ENCODE results near the gene PDZRN4.

PDZRN4 gene

DNA sequence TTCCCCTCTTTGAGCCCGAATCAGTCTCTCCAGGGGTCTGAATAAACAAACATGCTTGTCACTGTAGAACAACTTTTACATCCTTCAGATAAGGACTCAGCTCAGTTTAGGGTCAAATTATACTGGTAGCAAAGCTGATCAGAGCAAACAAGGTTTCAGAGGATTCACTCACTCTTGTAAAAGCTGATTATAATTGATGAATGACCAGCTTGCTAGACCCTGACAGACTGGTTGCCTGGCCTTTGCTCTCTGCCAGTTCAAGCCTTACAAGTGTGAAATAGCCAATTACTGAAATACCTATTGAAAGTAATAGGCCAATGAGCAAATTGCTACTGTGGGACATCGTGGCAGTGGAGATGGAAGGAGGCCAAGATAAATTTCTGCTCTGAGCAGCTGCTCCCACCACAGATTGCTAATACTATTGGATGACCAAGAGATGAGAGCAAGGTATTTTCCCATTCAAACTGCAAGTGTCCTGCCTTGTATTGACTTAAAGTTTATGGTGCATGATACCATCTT, 177.6 kb downstream of the PDZRN4 start:
- no peak for DNase-seq

DNA sequence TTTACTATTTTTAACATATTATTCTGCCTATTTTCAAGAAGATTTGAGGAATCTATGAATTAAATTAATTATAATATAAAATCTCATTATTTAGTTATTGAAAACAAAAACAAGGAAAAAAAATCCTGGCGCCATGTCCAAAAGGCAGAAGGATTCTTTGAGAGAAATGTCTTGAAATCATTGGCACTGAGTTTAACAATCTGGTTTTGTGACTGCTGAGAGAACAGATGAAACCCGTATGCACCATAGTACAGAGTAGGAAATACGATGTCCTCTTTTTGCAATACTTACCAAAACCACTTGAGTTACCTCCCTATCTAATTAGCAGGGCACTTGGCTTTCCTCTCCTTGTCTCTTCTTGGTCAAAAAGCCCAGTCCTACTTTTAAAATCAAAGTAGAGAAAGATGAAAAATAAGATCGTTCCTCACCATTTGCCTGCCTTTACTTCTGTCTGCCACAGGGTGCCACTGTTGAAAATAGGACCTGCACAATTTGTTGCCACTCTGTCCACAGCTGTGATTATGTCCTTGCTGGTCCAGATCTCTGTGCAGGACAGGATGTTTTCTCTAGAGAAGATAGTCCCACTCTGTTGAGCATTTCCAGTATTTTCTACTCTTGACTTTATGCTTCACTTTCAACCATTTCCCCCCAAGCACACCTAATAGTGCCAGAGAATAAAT, 179.7 kb downstream of the PDZRN4 start:
- DNase-seq: no peak

DNA sequence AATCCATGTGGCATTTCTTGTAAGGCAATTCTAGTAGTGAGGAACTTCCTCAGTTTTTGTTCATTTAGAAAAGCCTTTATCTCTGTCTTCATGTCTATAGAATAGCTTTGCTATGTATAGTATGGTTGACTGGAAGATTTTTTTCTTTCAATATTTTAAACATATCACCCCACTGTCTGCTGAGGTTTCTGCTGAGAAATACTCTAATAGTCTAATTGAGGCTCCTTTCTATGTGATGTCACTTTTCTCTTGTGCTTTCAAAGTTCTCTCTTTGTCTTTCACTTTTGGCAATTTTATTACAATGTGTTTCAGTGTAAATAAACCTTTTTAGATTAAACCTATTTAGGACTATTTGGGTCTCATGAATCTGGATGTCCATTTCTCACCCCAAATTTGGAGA, 192.8 kb downstream of the PDZRN4 start:
- no peak for DNase-seq

DNA sequence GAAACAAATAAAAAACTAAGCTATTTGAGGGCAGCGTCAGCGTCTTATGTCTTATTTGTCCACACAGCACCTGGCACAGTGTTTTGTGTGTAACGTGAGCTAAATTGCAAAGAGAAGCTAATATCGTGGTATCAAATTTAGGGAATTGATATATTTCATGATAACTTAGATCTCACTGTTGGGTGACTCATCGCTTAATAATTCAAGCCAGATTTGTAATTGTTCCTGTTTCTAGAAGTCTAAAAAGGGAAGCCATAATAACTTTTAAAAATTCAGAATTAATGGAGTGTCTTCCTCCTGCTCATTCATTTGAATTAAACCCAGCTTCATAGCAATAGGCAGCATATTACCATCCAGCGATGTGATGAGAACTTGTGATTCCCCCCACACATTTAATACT, 214.7 kb downstream of the PDZRN4 start:
- DNase-seq: no peak

DNA sequence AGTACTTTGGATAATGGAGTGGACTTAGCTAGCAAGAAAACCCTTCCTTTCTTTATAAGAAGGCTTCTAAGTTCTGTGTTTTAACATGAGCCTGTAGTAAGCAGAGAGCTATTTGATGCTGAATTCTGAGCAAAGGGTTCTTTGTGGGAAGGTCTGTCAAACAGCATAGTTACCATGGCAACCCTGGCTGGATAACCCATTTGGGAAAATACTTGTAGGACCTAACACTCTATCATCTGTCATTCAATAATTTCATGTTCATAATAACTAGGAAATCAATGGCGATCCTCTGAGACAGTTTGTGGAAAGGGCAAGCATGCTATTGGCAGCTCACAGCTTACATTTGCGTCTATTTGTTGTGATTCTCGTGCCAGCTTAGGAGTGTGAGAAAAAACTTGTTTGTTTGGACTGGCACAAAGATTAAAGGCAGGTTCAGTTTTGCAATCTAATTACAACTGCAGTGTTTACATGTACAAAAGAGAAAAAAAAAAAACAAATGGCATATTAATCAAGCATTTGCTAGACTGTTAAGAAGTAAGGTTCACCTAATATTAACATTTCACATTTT, 219.2 kb downstream of the PDZRN4 start:
- DNase-seq: no peak

DNA sequence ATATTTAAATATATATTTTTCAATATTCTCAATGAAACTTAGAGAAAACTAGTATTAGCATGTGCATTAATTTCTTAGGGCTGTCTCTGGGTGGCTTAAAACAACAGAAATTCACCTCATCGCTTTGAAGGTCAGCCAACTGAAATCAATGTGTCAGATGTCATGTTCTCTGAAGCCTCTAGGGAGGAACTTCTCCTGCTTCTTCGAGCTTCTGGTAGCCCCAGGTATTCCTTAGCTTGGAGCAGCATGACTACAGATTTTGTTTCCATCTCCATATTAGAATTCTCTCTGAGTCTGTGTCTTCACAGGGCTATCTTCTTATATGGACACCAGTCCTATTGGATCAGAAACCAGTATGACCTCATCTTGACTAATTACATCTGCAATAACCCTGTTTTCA, 221.5 kb downstream of the PDZRN4 start:
- no peak for DNase-seq

DNA sequence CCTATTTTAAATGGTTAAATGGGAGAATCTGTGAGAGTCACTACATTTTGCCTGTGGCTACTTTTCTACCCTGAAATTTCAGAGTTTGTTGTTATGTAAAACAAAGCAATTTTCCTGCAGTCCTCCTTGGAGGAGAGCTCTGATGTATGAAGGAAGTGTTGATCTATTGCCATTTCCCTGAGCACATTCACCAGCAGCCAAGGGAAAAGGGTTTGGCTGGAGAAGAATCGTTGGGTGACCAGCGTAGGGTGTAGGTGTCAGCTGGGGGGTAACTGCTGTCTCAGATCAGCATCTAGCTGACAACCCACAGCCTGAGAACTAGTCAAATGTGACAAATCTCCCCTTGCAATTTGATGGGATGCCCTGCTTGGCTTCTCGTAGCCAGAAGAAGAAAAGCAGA, 230.5 kb downstream of the PDZRN4 start:
- no peak for DNase-seq

DNA sequence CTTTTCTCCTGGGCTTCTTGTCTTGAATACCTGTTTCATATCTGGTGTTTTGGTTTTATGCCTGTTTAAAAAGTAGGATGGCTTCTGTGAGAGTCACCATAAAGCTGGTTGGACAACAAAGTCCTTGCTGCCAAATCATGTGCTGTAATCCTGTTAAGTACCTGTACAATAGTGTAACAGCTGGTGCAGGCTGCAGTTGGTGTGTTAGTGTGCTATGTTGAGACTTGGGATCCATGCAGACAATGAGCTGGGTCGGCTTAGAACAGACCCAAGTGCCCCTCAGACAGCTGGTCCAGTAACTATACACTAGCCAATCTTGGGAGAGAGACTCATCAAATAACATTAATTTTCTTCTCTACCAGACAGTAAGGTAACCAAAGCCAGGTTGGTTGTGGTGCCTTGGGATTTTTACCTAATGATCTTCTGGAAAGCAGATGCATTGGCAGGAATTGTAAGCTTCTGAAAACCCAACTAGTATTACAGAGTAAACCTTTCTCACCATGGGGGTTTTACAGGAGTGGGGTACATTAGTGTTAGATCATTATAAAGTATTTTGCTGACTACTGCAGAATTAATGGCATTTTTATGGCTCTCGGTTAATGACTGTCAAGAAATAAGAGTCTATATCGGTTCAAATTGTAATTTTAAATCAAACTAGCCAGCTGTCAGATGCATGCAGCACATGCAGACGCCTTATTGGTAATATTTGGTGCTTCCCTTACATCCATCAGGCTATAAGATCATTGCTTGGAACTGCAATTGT, 231.2 kb downstream of the PDZRN4 start:
- no peak for DNase-seq

DNA sequence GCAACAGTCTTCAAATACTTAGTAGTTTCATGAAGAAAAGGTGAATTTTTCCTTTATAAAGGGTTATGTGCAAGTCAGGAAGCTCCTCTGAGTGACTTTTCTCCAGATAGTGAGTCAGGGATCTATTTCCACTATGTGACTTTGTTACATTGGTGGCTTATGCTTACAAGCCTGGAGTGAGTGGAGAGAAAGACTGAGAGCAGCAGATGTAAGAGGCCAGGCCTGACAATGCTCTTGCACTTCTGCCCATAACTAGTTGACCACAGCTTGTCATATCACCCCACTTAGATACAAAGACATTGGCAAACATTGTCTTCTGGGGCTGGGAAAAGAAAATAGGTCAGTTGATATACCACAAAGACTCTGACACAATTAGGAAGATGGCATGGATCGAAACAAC, 236.5 kb downstream of the PDZRN4 start:
- DNase-seq: no peak

DNA sequence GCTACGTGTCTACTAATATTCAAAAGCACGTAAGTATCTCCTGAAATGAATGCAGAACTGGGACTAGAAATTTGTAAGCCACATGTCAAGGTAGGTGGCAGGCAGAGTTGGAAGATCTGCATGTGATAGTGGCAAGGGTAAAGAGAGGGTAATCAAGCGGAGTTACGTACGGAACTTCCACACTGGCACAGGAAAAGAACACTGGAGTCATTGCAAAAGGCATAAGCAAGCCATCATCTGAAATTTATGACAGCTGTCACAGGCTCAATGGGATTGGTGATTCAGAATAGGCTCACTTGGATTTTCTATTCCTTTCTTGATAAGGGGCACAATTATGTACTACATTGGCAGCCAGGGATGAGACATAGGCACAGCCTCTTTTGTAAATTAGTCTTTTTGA, 245.3 kb downstream of the PDZRN4 start:
- no peak for DNase-seq

DNA sequence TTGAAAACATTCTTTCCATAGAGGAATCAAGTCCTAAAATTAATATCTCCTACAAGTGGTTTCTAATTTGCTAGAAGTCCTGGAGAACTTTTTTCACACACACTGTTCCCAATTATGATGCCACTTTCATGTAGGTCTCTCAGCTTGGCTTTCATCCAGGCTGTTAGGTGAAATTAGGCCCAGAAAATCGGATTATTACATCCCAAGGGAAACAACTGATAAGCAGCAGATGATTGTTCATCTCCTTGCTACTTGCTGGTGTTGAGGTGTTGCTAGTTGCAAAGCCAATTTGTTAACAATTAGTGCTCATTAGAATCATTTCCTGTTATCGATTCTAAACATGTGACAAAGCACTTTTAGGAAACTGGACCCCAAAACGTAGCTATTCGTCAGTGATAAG, 248.0 kb downstream of the PDZRN4 start:
- DNase-seq: no peak

DNA sequence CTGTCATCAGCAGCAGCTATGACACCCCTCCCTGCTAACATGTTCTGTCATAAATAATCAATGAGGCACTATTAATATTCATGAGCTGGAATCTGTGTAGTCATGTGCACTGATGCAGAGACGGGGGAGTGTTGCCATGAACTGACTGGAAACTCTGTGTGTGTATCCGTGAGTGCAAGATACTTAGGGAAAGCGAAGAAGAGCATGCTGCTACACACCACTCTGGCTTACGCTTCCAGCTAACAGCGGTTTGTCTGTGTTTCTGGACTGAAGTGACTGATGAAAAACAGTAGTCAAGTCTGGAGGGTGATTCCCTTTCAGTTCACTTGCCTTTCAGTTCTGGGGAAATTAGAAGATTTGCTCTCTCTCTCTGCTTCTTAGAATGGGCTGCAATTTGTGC, 249.4 kb downstream of the PDZRN4 start:
- no peak for DNase-seq

DNA sequence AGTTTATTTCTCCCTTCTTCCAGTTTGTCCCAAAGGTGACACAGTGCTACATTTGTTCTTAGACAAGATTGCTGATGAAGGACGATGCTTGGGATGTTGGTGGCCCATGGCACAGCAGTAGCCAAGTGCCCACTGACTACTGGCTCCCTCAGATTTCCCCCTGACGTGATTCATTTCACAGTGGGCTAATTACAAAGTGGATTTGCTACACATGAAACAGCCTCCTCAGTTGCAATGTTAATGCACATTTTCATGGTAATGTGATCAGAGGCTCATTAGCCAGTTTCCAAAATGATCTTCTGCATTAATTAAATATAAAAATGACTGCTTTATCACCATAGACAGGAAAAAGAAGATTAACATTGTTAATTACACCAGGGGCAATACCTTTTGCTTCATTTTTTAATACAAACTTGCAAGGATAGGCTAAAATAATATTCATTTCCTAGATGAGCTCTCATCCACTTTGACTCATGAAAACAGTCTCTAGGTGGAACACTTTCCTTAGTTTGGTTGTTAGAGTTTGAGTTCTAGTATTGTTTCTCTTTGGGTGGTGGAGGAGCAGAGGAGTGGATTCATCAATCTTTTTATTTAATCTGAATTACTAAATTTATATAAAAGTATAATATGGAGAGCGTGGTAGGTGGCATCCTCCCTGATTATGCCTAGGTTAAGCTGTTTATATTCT, 250.9 kb downstream of the PDZRN4 start:
- DNase-seq: no peak

DNA sequence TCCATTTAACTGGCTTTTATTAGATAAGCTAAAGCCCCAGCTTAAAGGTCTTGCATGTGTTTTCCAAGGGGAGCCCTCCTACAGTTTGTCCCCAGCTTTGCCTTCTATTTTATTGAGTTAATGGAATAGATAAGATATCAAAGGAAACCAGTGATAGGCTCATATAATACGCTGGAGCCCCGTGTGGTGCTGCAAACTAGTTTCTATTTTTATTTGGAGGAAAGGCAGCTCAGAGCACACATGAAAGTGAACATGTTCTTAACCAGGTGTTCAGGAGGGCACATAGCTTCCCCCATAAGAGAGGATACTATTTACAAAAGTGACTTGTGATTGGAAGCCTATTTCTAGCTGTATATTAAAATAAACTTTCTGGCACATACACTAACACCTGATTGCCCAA, 251.7 kb downstream of the PDZRN4 start:
- no peak for DNase-seq

DNA sequence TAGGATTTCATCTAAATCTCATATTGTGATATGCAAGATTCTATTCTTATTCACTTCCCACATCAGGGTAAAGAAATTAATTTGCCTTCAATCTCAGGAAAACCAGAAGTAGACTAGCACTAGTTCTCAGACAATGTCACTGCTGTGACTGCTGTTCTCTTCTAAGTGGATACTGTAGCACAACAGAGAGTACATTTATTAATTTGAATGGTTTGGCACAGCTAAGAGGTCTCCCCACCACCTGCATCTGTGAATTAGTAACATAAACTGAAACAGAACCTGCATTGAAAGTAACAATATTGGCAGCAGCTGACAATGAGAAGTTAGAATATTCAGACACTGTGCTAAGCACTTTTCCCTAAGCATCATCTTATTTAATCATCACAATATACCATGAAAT, 253.1 kb downstream of the PDZRN4 start:
- no peak for DNase-seq

DNA sequence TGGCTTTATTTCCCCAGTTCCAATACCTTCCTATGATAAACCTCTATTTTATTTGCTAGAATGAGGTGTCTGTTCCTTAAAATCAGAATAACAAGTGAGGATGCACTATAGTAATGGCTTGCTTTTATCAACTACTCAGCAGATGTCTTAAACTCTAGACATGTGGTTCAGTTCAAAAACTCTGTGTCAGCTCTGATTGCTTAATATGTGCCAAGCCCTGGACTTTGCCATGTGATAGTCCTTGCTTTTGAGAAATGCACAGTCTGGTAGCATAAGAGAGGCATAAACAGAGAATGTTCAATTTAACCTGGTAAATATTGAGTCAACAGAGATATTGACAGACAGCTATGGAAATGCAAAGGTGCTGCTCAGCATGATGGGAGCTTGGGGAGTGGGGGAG, 254.8 kb downstream of the PDZRN4 start:
- no peak for DNase-seq

DNA sequence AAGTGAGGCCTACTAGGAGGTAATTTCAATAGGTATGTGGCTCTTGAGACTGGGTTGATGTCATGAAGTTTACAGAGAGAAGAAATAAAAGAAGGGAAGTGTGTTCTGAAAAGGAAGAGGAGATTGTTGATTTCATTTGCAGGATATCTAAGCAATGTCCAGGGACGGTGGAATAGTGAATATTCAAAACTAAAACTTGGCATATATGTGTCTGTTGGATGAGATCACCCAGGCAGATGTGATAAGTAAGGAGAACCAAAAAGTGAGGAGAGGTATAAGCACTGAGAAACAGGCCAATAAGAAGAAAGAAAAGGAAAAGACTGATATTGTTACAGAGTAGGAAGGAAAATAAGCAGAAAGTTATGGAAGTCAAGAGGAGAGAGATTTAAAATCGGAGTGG, 255.6 kb downstream of the PDZRN4 start:
- DNase-seq: no peak

DNA sequence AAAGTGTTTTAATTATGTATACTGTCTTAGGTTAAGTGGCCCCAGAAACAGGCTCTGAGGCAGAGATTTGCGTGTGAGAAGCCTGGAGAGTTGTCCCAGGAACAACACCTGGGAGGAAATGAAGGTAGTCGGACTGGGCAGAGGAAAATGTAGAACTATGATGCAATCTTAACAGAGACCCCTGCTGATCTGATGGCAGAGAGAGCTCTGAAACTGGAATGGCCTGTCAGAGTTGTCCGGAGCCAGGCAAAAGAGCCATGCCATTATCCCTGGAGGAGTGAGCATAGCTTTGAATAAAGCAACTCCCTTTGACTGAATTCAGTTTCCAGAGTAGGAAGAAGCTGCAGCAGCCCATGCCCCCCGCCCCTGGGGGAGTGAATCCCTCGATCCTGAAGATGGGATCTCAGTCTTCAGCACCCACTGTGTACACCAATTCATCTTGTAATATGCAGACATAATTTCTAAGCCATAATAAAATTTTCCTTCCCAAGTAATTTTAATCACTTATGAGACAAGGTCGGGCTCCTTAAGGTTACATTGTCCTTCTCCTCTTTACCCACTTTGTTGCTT, 264.8 kb downstream of the PDZRN4 start:
- DNase-seq: no peak

DNA sequence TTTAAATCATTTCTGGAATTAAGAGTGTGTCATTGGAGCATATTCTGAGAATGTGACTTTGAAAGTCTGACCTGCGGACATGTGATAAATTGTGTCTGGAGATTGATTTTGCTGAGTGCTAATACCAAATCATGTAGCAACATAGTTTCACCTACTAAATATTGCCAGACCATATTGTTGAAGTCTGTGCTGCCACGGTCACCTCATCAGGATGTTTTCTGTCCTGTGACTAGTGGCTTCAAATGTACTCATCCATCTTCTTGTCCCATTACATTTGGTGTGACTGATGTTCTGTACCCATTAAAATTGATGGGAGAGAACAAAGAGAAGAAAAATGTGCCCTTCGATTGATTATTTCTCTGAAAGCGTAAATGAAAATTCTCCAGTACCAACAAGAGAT, 265.3 kb downstream of the PDZRN4 start:
- no peak for DNase-seq

DNA sequence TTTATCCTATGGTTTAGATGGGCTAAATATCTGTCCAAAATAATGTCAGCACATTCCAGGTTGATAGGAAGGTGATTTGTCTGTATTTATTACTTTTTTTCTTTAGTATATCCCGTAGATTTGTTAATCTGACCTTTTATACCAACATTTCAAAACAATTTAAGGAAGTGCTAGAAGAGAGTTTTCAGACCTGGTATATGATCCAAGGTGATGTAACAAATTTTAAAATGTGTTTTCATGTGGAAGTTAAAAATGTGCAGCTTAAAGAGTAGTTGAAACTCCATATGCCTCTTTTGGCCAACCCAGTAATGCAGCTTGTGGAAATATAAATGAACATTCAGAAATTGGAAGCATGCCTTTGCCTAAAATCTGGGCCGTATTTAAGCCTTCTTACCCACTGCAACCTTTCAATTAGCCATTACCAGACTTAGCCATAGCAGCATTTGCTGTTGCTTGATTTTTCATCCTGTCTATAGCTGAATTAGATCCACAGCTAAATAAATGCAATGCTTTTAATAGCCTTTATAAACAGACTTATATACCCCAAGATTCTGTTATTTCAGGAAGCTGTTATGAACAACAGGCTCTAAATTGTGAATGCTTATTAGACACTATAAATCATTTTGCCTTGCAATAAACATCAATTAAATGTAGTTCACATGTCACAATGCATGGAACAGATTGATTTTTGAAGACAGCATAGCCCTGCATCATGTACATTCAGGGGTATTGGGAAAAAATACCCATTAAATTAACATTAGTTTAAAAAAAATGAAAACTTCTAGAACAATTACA, 271.2 kb downstream of the PDZRN4 start:
- DNase-seq: no peak

DNA sequence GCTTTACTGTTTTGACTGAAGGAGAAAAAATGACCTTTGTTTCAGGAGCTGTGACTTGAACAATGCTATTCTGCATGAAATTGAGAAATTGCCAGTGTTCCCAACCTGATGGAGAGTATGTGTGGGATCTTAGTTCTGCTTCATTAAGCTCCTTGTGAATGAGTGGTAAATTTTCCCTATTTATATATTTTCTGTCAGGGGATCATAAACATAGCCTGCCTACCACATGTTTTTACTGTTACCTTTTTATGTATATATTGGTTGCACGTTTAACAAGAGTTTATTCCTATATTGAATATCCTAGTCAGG, 271.7 kb downstream of the PDZRN4 start:
- no peak for DNase-seq

DNA sequence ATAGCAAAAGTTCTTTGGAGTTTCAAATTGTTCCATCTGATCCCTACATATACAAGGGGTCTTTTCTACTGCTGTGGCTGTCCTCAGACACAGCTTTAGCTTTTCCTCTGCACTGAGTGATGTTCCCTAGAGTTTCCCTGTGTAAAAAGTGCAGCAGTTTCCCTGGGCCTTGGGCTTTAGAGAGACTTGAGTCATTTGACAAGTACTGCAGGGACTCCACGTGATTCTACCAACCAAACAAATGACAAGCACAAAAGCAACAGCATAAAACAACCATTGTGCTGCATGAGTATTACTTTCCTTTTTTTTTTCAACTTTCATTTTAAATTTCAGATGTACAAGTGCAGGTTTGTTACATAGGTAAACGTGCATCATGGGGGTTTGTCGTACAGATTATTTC, 272.8 kb downstream of the PDZRN4 start:
- no peak for DNase-seq

DNA sequence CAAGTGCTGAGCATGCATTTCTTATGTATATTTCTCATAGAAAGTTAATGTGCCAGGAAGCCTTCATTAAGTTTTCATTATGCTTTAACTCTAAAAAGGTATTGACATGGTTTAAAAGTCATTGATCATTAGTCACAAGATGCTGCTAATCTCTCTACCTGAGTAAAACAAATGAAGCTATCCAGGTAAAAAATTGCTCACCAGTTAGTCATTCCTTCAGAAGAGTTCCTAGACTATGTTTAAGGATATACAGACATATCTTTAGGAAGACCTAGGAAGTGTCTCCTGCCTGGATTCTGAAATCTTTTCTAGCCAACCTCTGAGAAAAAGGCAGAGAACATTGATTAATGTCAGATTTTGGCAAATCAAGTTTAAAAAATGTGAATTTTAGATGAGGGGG, 274.2 kb downstream of the PDZRN4 start:
- no peak for DNase-seq

All from stimulated activated CD4-positive, alpha-beta T cell treated with anti-CD3 and anti-CD28 coated beads, Interleukin-15, amount 100 ng/mL, for 24 hours (primary cell).